Endodermal cell (in vitro differentiated cells): ENCODE results near the gene COL24A1. TPM values are rescaled to one million over a fixed set of nuclear protein-coding genes. Genes with fewer than 3 reads are reported as not detected.
"Not testable (repeated sequence)": the region's sequence is repeated elsewhere in the genome, so short reads cannot be mapped to it uniquely, and the experiment has no call there.

Source experiments
- DNase-seq: peaks from one replicate; pipeline ENCODE4 v3.0.0-alpha.2; 2017
- H3K27ac ChIP-seq: 2 replicates; pipeline ENCODE4 v1.5.1; 2013; ENCODE audit warnings: mild to moderate bottlenecking, low read depth, low read length, moderate library complexity
- H3K27me3 ChIP-seq: 2 replicates; pipeline ENCODE4 v1.6.1; 2013; ENCODE audit warnings: mild to moderate bottlenecking, low read length, moderate library complexity; ENCODE audit not compliant: insufficient read depth, control insufficient read depth, poor library complexity, severe bottlenecking
- H3K36me3 ChIP-seq: 2 replicates; pipeline ENCODE4 v1.7.0; 2013; ENCODE audit warnings: mild to moderate bottlenecking, low read length, moderate library complexity; ENCODE audit not compliant: control insufficient read depth, insufficient read depth
- H3K4me1 ChIP-seq: one replicate; pipeline ENCODE4 v1.7.0; 2013; ENCODE audit warnings: low read length; ENCODE audit not compliant: control insufficient read depth, insufficient read depth
- H3K4me3 ChIP-seq: 2 replicates; pipeline ENCODE4 v1.5.1; 2013; ENCODE audit warnings: mild to moderate bottlenecking, low read length, moderate library complexity
- H3K9ac ChIP-seq: 2 replicates; pipeline ENCODE4 v1.6.1; 2013; ENCODE audit warnings: mild to moderate bottlenecking, low read length, moderate library complexity; ENCODE audit not compliant: poor library complexity, severe bottlenecking; ENCODE audit errors: extremely low read depth
- H3K9me3 ChIP-seq: 2 replicates; pipeline ENCODE4 v1.6.1; 2013; ENCODE audit warnings: mild to moderate bottlenecking, low read length, moderate library complexity; ENCODE audit not compliant: control insufficient read depth
- H3K27ac Mint-ChIP-seq: 2 replicates; pipeline ENCODE4 v1.8.0; 2020; ENCODE audit warnings: mixed read lengths
- H3K27me3 Mint-ChIP-seq: 2 replicates; pipeline ENCODE4 v1.8.0; 2021; ENCODE audit warnings: mild to moderate bottlenecking, mixed read lengths; ENCODE audit not compliant: insufficient read depth
- H3K36me3 Mint-ChIP-seq: 2 replicates; pipeline ENCODE4 v1.8.0; 2020; ENCODE audit warnings: low read depth, mixed read lengths
- H3K4me1 Mint-ChIP-seq: 2 replicates; pipeline ENCODE4 v1.8.0; 2020; ENCODE audit warnings: mixed read lengths
- H3K4me3 Mint-ChIP-seq: 2 replicates; pipeline ENCODE4 v1.8.0; 2020; ENCODE audit warnings: mild to moderate bottlenecking, moderate library complexity, mixed read lengths
- H3K9me3 Mint-ChIP-seq: 2 replicates; pipeline ENCODE4 v1.8.0; 2020; ENCODE audit warnings: mild to moderate bottlenecking, mixed read lengths
- CTCF ChIP-seq: fragments of 200-600 bp; sonication (generic); conservative IDR thresholded peaks from 2 replicates; pipeline ENCODE4 v1.5.0; 2021; ENCODE audit warnings: antibody characterized with exemption, mild to moderate bottlenecking
- WGBS, 2 experiments: methylation state at CpG; one replicate each; pipeline versions ENCODE4 v1.1.5 to v1.1.7; 2013; ENCODE audit warnings: missing lambda C conversion rate in 2 of 2, mixed read lengths in 1 of 2; ENCODE audit not compliant: insufficient coverage in 1 of 2, insufficient read length in 1 of 2; 5-methylcytosine and 5-hydroxymethylcytosine counted together
- total RNA-seq, 2 donors: library from RNA; stranded (reverse); fragmentation: NEBNext Ultra II Directional in 1 of 2; extraction: Animal tissue kit (Norgen Biotek cat#: 25700) in 1 of 2; gene quantifications; 2 replicates in 1 of 2; 3 replicates in 1 of 2; pipeline ENCODE4 v1.2.1, GENCODE V29; 2021

The COL24A1 gene
- total RNA-seq, 2 donors from 2014 or later = 0.84 to 0.95 TPM

- no peak overlapping the region for H3K9ac ChIP-seq
- no peaks in the 10 kb centered on the region for H3K27me3 ChIP-seq
- Mint-ChIP-seq H3K4me1 (peaks cover 7% of the 10 kb centered on the region), H3K4me3 (no peak overlapping the region), H3K27me3 (no peaks in the 10 kb centered on the region), H3K36me3 (no peaks in the 10 kb centered on the region), H3K9me3 (no peaks in the 10 kb centered on the region), H3K27ac (no peak overlapping the region)
- no peaks in the 10 kb centered on the region for H3K9me3 ChIP-seq
- H3K36me3 ChIP-seq = no peaks in the 10 kb centered on the region
- no peak overlapping the region for H3K4me3 ChIP-seq
- no peak overlapping the region for H3K27ac ChIP-seq
- no peak for TF ChIP-seq CTCF
- no peak for DNase-seq
- no peaks in the 10 kb centered on the region for H3K4me1 ChIP-seq
- WGBS, 2 experiments = 88% methylated on average over 1 of the region's 1 CpG; no CpG with 5 or more reads in 1 of the 2 experiments
Observed at GRCh38 chr1:85865213-85865612, 291.4 kb downstream of the COL24A1 start.

- no peak overlapping the region for H3K4me3 Mint-ChIP-seq
- Histone ChIP-seq H3K9me3 (no peaks in the 10 kb centered on the region), H3K36me3 (no peaks in the 10 kb centered on the region), H3K4me3 (no peak overlapping the region), H3K4me1 (no peaks in the 10 kb centered on the region), H3K27me3 (no peaks in the 10 kb centered on the region), H3K9ac (no peak overlapping the region), H3K27ac (no peak overlapping the region)
- H3K36me3 Mint-ChIP-seq = no peaks in the 10 kb centered on the region
- no peak for DNase-seq
- H3K27ac Mint-ChIP-seq = no peak overlapping the region
- no peaks in the 10 kb centered on the region for H3K27me3 Mint-ChIP-seq
- TF ChIP-seq CTCF = no peak
- 96 to 100% methylated on average over 1 of the region's 1 CpG for WGBS, 2 experiments
- H3K9me3 Mint-ChIP-seq = no peaks in the 10 kb centered on the region
- peaks cover 7% of the 10 kb centered on the region for H3K4me1 Mint-ChIP-seq
Observed at GRCh38 chr1:85864727-85865126, 291.8 kb downstream of the COL24A1 start.

- H3K9ac ChIP-seq, H3K9me3 Mint-ChIP-seq, H3K9me3 ChIP-seq, H3K36me3 ChIP-seq, H3K4me1 Mint-ChIP-seq, H3K27ac ChIP-seq, H3K36me3 Mint-ChIP-seq, H3K27me3 Mint-ChIP-seq, H3K4me1 ChIP-seq, H3K27me3 ChIP-seq, DNase-seq, H3K27ac Mint-ChIP-seq, H3K4me3 Mint-ChIP-seq, H3K4me3 ChIP-seq: not testable (repeated sequence)
- 88 to 100% methylated on average over 1 of the region's 1 CpG for WGBS, 2 experiments
Observed at GRCh38 chr1:85863639-85864038, 292.9 kb downstream of the COL24A1 start.

- Mint-ChIP-seq H3K27me3 (no peaks in the 10 kb centered on the region), H3K4me1 (peaks cover 7% of the 10 kb centered on the region), H3K9me3 (no peaks in the 10 kb centered on the region), H3K36me3 (no peaks in the 10 kb centered on the region), H3K4me3 (no peak overlapping the region), H3K27ac (no peak overlapping the region)
- Histone ChIP-seq H3K9me3 (no peaks in the 10 kb centered on the region), H3K4me3 (no peak overlapping the region), H3K27me3 (no peaks in the 10 kb centered on the region), H3K9ac (no peak overlapping the region), H3K36me3 (no peaks in the 10 kb centered on the region), H3K27ac (no peak overlapping the region), H3K4me1 (no peaks in the 10 kb centered on the region)
- WGBS, 2 experiments = no CpG with 5 or more reads among the region's 1 CpG
- no peak for DNase-seq
- no peak for TF ChIP-seq CTCF
Observed at GRCh38 chr1:85862456-85862855, 294.1 kb downstream of the COL24A1 start.
